WTC11 (cell line): Measurements from ENCODE around the gene PRCC.

Source experiments
- TF ChIP-seq, protein P1 (sequence below): sonication (generic); formaldehyde crosslinking; IDR thresholded peaks from 2 replicates; pipeline ENCODE4 v1.8.1; 2023; ENCODE audit warnings: mild to moderate bottlenecking, moderate library complexity, missing genetic modification reagents
- TF ChIP-seq, protein P2 (sequence below): sonication (generic); formaldehyde crosslinking; conservative IDR thresholded peaks from 2 replicates; pipeline ENCODE4 v1.8.1; 2022; ENCODE audit warnings: mild to moderate bottlenecking, missing genetic modification reagents

DNA sequence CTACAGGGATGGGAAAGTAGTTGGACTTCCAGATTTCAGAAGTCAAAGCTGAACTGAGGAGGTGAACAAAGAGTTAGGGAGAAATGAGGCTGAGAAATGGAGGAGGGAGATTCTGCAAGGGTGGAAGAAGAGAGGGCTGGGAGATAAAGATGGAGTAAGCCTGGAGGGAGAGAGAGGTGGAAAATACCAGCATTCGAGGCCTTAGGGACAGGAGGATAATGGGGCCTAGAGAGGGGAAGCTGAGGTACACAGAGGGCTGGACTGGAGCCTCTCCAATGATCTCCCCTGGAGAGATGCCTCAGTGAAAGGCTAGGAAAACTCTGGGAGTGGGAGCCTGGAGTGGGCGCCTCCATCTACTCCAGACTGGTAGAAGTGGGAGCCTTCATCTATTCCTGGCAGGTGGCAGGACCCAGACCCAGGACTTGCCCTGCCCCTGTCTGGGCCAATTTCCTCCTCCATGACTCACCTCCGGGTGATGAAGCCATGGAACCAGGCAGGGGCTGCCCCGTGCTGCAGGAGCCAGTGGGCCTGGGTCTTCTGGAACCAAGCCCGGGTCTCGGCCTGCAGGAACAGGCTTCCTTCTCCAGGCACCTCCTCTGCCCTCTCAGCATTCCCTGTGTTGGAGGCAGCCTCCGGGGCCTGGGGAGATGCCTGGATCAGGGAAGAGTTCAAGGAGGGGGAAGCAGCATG is 47.4 kb downstream of the PRCC start:
- TF ChIP-seq, protein P1, sequence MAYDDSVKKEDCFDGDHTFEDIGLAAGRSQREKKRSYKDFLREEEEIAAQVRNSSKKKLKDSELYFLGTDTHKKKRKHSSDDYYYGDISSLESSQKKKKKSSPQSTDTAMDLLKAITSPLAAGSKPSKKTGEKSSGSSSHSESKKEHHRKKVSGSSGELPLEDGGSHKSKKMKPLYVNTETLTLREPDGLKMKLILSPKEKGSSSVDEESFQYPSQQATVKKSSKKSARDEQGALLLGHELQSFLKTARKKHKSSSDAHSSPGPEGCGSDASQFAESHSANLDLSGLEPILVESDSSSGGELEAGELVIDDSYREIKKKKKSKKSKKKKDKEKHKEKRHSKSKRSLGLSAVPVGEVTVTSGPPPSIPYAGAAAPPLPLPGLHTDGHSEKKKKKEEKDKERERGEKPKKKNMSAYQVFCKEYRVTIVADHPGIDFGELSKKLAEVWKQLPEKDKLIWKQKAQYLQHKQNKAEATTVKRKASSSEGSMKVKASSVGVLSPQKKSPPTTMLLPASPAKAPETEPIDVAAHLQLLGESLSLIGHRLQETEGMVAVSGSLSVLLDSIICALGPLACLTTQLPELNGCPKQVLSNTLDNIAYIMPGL (CRISPR knock-in tag) = no peak
- TF ChIP-seq, protein P2, sequence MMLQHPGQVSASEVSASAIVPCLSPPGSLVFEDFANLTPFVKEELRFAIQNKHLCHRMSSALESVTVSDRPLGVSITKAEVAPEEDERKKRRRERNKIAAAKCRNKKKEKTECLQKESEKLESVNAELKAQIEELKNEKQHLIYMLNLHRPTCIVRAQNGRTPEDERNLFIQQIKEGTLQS (CRISPR knock-in tag) = no peak
